Activated T-helper 2 cell treated with anti-CD3 and anti-CD28 coated beads, Interferon-gamma antibody, Interleukin-2, Interleukin-4, amounts not matched to agents 10 μg/mL and 5 μg/mL and 100 μg/mL, durations not matched to agents 14 hours and 24 hours and 36 hours (primary cell): ENCODE measurements around the gene ZCCHC18. TPM values are rescaled to one million over a fixed set of nuclear protein-coding genes. Genes with fewer than 3 reads are reported as not detected.
"Not testable (repeated sequence)": the region's sequence is repeated elsewhere in the genome, so short reads cannot be mapped to it uniquely, and the experiment has no call there.

Experiments
- DNase-seq: peaks from one replicate; pipeline ENCODE4 v3.0.0; 2021; ENCODE audit warnings: low spot score
- H3K27ac Mint-ChIP-seq: one replicate; pipeline ENCODE4 v1.8.0; 2021; ENCODE audit warnings: mixed read lengths
- H3K27me3 Mint-ChIP-seq: one replicate; pipeline ENCODE4 v1.8.0; 2021; ENCODE audit warnings: low read depth, mixed read lengths
- H3K36me3 Mint-ChIP-seq: one replicate; pipeline ENCODE4 v1.8.0; 2021; ENCODE audit warnings: low read depth, mixed read lengths
- H3K4me1 Mint-ChIP-seq: one replicate; pipeline ENCODE4 v1.8.0; 2021; ENCODE audit warnings: low read depth, mixed read lengths
- H3K4me3 Mint-ChIP-seq: one replicate; pipeline ENCODE4 v1.8.0; 2021; ENCODE audit warnings: low read depth, mild to moderate bottlenecking, moderate library complexity, mixed read lengths
- H3K9me3 Mint-ChIP-seq: one replicate; pipeline ENCODE4 v1.8.0; 2021; ENCODE audit warnings: mixed read lengths
- intact Hi-C: fragments of 100-400 bp; cut with micrococcal nuclease; formaldehyde crosslinking; loops from one replicate; pipeline ENCODE4 v1.15.1; 2023
- total RNA-seq: library from RNA; stranded (reverse); gene quantifications from 2 replicates; pipeline ENCODE4 v1.2.3, GENCODE V29; 2022

Gene ZCCHC18
- total RNA-seq, 1 donor from 2014 or later = 0.39 TPM

GRCh38 chrX:104108955-104109354 lies 3.4 kb upstream of the ZCCHC18 start:
- H3K27ac Mint-ChIP-seq = no peak overlapping the region
- no peak for DNase-seq

GRCh38 chrX:104110491-104111240 lies 1.7 kb upstream of the ZCCHC18 start:
- intact Hi-C loops = not testable (repeated sequence)

More at GRCh38 chrX:104108955-104109354, 3.4 kb upstream of the ZCCHC18 start:
- Mint-ChIP-seq H3K4me3 (no peak overlapping the region), H3K36me3 (no peaks in the 10 kb centered on the region), H3K9me3 (no peaks in the 10 kb centered on the region), H3K27me3 (peaks cover 17% of the 10 kb centered on the region), H3K4me1 (peaks cover 14% of the 10 kb centered on the region)
- intact Hi-C loops = no loop called here

GRCh38 chrX:104113222-104113965 lies 1.1 kb downstream of the ZCCHC18 start:
- Mint-ChIP-seq H3K4me3 (peak overlapping the region; percentile 81), H3K9me3 (no peaks in the 10 kb centered on the region), H3K27ac (no peak overlapping the region), H3K4me1 (peaks cover 24% of the 10 kb centered on the region), H3K36me3 (no peaks in the 10 kb centered on the region), H3K27me3 (peaks cover 14% of the 10 kb centered on the region)
- intact Hi-C loops = loop anchor here (2.0 kb wide), 1 partner anchor 15 kb away; no protein-coding TSS in a partner anchor
- peak; percentile 26 for DNase-seq

More at GRCh38 chrX:104110491-104111240, 1.7 kb upstream of the ZCCHC18 start:
- Mint-ChIP-seq H3K4me1 (peaks cover 14% of the 10 kb centered on the region), H3K27me3 (peaks cover 17% of the 10 kb centered on the region)
- H3K36me3 Mint-ChIP-seq, H3K9me3 Mint-ChIP-seq, H3K27ac Mint-ChIP-seq, H3K4me3 Mint-ChIP-seq, DNase-seq: not testable (repeated sequence)

- Mint-ChIP-seq H3K4me3 (no peak overlapping the region), H3K36me3 (no peaks in the 10 kb centered on the region), H3K9me3 (no peaks in the 10 kb centered on the region), H3K27ac (no peak overlapping the region), H3K4me1 (peaks cover 16% of the 10 kb centered on the region), H3K27me3 (peaks cover 8% of the 10 kb centered on the region)
- DNase-seq = no peak
- intact Hi-C loops = no loop called here
Measured at GRCh38 chrX:104117759-104118158, 5.4 kb downstream of the ZCCHC18 start.

- H3K4me1 Mint-ChIP-seq = peaks cover 20% of the 10 kb centered on the region
- H3K9me3 Mint-ChIP-seq = no peaks in the 10 kb centered on the region
- no peak overlapping the region for H3K27ac Mint-ChIP-seq
- H3K4me3 Mint-ChIP-seq = no peak overlapping the region
- peaks cover 3% of the 10 kb centered on the region for H3K27me3 Mint-ChIP-seq
- intact Hi-C loops = no loop called here
- no peak for DNase-seq
- H3K36me3 Mint-ChIP-seq = no peaks in the 10 kb centered on the region
Measured at GRCh38 chrX:104118765-104119164, 6.4 kb downstream of the ZCCHC18 start.

- Mint-ChIP-seq H3K27ac (no peak overlapping the region), H3K9me3 (no peaks in the 10 kb centered on the region), H3K4me1 (peaks cover 15% of the 10 kb centered on the region), H3K36me3 (no peaks in the 10 kb centered on the region), H3K27me3 (peaks cover 3% of the 10 kb centered on the region), H3K4me3 (no peak overlapping the region)
- no peak for DNase-seq
- intact Hi-C loops = no loop called here
Measured at GRCh38 chrX:104122829-104123228, 10.5 kb downstream of the ZCCHC18 start.

GRCh38 chrX:104126856-104127255 lies 14.5 kb downstream of the ZCCHC18 start:
- H3K9me3 Mint-ChIP-seq = no peaks in the 10 kb centered on the region
- H3K36me3 Mint-ChIP-seq = peaks cover 10% of the 10 kb centered on the region
- no peak overlapping the region for H3K27ac Mint-ChIP-seq
- no peaks in the 10 kb centered on the region for H3K27me3 Mint-ChIP-seq
- peaks cover 8% of the 10 kb centered on the region for H3K4me1 Mint-ChIP-seq
- intact Hi-C loops = no loop called here
- DNase-seq = no peak
- H3K4me3 Mint-ChIP-seq = no peak overlapping the region

GRCh38 chrX:104130808-104131207 lies 18.5 kb downstream of the ZCCHC18 start:
- peaks cover 15% of the 10 kb centered on the region for H3K4me1 Mint-ChIP-seq
- intact Hi-C loops = no loop called here
- no peak overlapping the region for H3K4me3 Mint-ChIP-seq
- H3K27ac Mint-ChIP-seq = no peak overlapping the region
- no peaks in the 10 kb centered on the region for H3K27me3 Mint-ChIP-seq
- peaks cover 10% of the 10 kb centered on the region for H3K36me3 Mint-ChIP-seq
- no peak for DNase-seq
- no peaks in the 10 kb centered on the region for H3K9me3 Mint-ChIP-seq

- Mint-ChIP-seq H3K4me3 (no peak overlapping the region), H3K9me3 (no peaks in the 10 kb centered on the region), H3K4me1 (peaks cover 15% of the 10 kb centered on the region), H3K27ac (no peak overlapping the region), H3K27me3 (no peaks in the 10 kb centered on the region), H3K36me3 (peaks cover 8% of the 10 kb centered on the region)
- DNase-seq = no peak
- intact Hi-C loops = no loop called here
Measured at GRCh38 chrX:104134583-104135261, 22.4 kb downstream of the ZCCHC18 start.

GRCh38 chrX:104135677-104136076 lies 23.4 kb downstream of the ZCCHC18 start:
- no peaks in the 10 kb centered on the region for H3K9me3 Mint-ChIP-seq
- no peak for DNase-seq
- H3K27me3 Mint-ChIP-seq = no peaks in the 10 kb centered on the region
- H3K27ac Mint-ChIP-seq = no peak overlapping the region
- H3K36me3 Mint-ChIP-seq = peaks cover 3% of the 10 kb centered on the region
- intact Hi-C loops = loop anchor here (1.0 kb wide), 1 partner anchor 37 kb away; no protein-coding TSS in a partner anchor
- no peak overlapping the region for H3K4me3 Mint-ChIP-seq
- H3K4me1 Mint-ChIP-seq = peaks cover 15% of the 10 kb centered on the region

GRCh38 chrX:104136241-104137019 lies 24.1 kb downstream of the ZCCHC18 start:
- Mint-ChIP-seq H3K27ac (no peak overlapping the region), H3K9me3 (no peaks in the 10 kb centered on the region), H3K4me1 (peaks cover 15% of the 10 kb centered on the region), H3K4me3 (no peak overlapping the region), H3K36me3 (no peaks in the 10 kb centered on the region), H3K27me3 (no peaks in the 10 kb centered on the region)
- intact Hi-C loops = loop anchor here (1.0 kb wide), 1 partner anchor 38 kb away; no protein-coding TSS in a partner anchor
- peak; percentile 14 for DNase-seq

- no peaks in the 10 kb centered on the region for H3K9me3 Mint-ChIP-seq
- no peak for DNase-seq
- intact Hi-C loops = no loop called here
- H3K36me3 Mint-ChIP-seq = no peaks in the 10 kb centered on the region
- H3K27ac Mint-ChIP-seq = no peak overlapping the region
- H3K27me3 Mint-ChIP-seq = no peaks in the 10 kb centered on the region
- H3K4me3 Mint-ChIP-seq = no peak overlapping the region
- H3K4me1 Mint-ChIP-seq = peaks cover 15% of the 10 kb centered on the region
Measured at GRCh38 chrX:104137496-104137895, 25.2 kb downstream of the ZCCHC18 start.
